GM21360 (cell line): ENCODE results near the gene THAP3.

Experiments
- ATAC-seq: cut with Tn5 transposase; IDR thresholded peaks from one replicate; pipeline ENCODE4 v1.9.1; 2021; ENCODE audit warnings: mild to moderate bottlenecking, moderate library complexity; ENCODE audit not compliant: unreplicated experiment

THAP3 gene, protein sequence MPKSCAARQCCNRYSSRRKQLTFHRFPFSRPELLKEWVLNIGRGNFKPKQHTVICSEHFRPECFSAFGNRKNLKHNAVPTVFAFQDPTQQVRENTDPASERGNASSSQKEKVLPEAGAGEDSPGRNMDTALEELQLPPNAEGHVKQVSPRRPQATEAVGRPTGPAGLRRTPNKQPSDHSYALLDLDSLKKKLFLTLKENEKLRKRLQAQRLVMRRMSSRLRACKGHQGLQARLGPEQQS

GRCh38 chr1:6624710-6625583 lies at the start of gene THAP3:
Gene THAP3, plus strand, starts transcription at chr1:6624868. Its CDS starts 351 bp downstream, at chr1:6625219.
- peak; percentile 71 for ATAC-seq

GRCh38 chr1:6577831-6578525 lies 46.7 kb upstream of the THAP3 start:
- no peak for ATAC-seq

- ATAC-seq: no peak
Observed at GRCh38 chr1:6578624-6579373, 45.9 kb upstream of the THAP3 start.

DNA sequence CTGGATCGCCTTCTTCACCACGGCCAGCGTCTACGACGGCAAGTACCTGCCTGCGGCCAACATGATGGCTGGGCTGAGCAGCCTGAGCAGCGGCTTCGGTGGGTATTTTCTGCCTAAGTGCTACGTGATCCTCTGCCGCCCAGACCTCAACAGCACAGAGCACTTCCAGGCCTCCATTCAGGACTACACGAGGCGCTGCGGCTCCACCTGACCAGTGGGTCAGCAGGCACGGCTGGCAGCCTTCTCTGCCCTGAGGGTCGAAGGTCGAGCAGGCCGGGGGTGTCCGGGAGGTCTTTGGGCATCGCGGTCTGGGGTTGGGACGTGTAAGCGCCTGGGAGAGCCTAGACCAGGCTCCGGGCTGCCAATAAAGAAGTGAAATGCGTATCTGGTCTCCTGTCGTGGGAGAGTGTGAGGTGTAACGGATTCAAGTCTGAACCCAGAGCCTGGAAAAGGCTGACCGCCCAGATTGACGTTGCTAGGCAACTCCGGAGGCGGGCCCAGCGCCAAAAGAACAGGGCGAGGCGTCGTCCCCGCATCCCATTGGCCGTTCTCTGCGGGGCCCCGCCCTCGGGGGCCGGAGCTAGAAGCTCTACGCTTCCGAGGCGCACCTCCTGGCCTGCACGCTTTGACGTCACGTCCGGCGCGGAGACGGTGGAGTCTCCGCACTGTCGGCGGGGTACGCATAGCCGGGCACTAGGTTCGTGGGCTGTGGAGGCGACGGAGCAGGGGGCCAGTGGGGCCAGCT lies 45.1 kb upstream of the THAP3 start, which contains the start of gene ZBTB48:
Gene ZBTB48, plus strand, starts transcription at position 621 of the 745 bp plus-strand sequence. CDS start 616 bp downstream, outside the sequence.
- peak; percentile 92 for ATAC-seq

DNA sequence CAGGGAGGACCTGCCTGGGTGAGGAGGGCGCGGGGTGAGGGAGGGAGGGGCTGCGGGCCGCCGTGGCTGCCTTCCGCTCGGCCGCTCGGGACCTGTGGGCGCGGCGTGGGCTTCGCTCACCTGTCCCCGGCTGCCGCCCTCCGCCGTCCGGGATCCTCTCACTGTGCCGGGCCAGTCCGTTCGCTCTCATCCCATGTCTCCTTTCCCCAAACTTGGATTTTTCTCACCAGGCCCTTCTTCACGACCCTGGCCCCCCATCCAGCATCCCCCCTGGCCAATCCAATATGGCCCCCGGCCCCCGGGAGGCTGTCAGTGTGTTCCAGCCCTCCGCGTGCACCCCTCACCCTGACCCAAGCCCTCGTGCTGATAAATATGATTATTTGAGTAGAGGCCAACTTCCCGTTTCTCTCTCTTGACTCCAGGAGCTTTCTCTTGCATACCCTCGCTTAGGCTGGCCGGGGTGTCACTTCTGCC lies 44.5 kb upstream of the THAP3 start:
- ATAC-seq: no peak

- no peak for ATAC-seq
Observed at GRCh38 chr1:6580593-6581409, 43.9 kb upstream of the THAP3 start.

DNA sequence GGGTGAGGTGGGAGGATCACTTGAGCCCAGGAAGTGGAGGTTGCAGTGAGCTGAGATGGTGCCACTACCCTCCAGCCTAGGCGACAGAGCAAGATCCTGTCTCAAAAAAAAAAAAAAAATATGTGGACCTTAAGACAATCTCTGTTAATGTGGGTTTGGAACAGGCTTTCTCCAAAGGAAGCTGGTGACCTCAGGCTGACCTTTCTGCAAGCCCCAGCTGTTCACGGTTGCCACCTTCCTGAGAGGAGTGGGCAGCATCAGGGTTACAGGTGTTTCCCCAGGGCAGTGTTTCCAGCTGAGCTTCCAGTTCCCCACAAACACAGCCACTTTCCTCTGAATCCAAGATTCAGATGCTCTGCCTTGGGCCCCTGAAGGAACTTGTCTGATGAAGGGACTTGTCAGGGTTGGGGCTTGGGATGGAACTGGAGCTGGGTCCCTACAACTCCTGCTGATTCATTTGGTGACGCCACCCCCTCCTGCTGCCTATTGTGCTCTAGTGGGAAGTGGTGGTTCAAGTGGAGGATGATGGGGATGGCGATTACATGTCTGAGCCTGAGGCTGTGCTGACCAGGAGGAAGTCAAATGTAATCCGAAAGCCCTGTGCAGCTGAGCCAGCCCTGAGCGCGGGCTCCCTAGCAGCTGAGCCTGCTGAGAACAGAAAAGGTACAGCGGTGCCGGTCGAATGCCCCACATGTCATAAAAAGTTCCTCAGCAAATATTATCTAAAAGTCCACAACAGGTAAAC lies 42.9 kb upstream of the THAP3 start:
- no peak for ATAC-seq

DNA sequence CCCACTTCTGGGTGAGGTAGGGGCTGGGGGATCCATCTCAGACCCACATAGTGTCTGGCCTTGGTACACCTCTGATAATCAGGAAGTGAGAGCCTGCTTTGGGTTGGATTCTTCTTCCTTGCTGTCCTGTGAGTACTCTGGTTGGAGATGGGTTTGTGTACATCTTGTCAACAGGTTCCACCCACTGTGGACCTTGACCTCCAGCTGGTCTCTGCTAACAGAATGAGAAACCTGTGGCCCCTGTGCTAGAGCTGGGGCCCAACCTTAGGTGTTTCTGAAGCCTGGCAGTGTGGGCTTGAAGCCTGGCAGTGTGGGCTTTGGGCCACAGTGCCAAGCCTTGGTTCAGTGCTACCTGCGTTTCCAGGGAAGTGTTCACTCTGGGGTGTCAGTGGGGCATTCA lies 42.3 kb upstream of the THAP3 start:
- ATAC-seq: no peak

- no peak for ATAC-seq
Observed at GRCh38 chr1:6584126-6585080, 40.3 kb upstream of the THAP3 start.

GRCh38 chr1:6585081-6585722 lies 39.5 kb upstream of the THAP3 start:
- no peak for ATAC-seq

- ATAC-seq: no peak
Observed at GRCh38 chr1:6585841-6586240, 38.8 kb upstream of the THAP3 start.

DNA sequence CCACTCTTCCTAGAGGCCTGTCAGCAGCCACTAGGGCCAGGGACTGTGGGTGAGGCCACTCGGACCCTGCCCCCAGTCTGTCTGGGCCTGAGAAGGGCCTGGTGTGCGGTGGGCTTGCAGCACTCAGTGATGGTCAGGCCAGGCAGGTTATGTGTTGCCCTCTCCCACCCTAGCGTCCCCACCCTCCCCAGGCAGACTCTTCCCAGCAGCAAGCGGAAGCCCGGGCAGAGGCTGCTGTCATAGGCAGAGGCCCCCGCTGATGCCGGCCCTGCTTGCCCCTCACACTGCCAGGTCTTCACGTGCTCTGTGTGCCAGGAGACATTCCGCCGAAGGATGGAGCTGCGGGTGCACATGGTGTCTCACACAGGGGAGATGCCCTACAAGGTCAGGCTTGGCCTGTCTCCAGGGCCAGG lies 38.3 kb upstream of the THAP3 start:
- no peak for ATAC-seq

DNA sequence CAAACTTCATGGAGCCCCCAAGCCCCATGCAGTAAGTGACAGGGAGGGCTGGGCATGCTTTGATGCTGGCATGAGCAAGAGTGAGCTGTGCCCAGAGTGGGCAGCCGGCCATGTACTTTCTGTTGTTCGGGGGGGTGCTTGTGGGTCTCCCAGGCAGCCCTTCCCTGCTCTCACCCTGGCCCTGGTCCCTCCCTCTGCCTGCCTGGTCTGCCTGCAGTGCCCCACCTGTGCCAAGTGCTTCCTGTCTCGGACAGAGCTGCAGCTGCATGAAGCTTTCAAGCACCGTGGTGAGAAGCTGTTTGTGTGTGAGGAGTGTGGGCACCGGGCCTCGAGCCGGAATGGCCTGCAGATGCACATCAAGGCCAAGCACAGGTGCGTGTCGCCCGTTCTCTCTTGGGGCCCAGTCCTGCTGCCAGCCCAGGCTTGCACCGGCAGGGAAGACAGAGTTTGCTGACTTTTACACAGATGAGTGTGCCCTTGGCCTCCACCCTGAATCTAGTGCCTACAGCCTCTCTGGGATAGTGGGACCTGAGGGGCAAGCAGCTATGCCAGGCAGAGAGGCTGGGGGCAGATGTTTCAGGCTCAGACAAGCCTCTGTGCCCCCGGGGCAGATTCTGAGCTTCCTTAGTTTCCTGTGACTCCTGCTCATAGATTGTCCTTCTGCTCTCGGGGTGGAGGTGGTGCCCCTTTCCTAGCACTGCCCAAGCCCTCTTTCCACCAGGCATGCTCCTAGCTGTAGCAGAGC lies 37.2 kb upstream of the THAP3 start:
- no peak for ATAC-seq

GRCh38 chr1:6588128-6588892 lies 36.4 kb upstream of the THAP3 start:
- no peak for ATAC-seq

- no peak for ATAC-seq
Observed at GRCh38 chr1:6588893-6589520, 35.7 kb upstream of the THAP3 start.
